ENCODE measurements around the gene ANO7. TPM values are rescaled to one million over a fixed set of nuclear protein-coding genes. Genes with fewer than 3 reads are reported as not detected.
A peak's percentile ranks its signal among the peaks of the same experiment; 100 is the strongest.

ANO7 gene
- total RNA-seq, 6 donors from 2014 or later = 0.30 to 1.3 (median 1.1) TPM

- no peak for DNase-seq
- WGBS, 2 donors = 62 to 79% methylated on average over 18 to 23 of the region's 23 CpGs
- no peak for TF ChIP-seq POLR2A (IDR thresholded peaks at IDR 0.05)
- Histone ChIP-seq H3K4me3 (no peak overlapping the region), H3K9me3 (no peaks in the 10 kb centered on the region), H3K36me3 (peaks cover 16 to 30% (median 23%) of the 10 kb centered on the region in 4 donors), H3K27me3 (no peaks in the 10 kb centered on the region), H3K4me1 (peaks cover 6 to 9% (median 7%) of the 10 kb centered on the region in 4 donors), H3K27ac (no peak overlapping the region)
- peak; percentile 12 to 23 for ATAC-seq (ENCODE audit: low FRiP score in 2 of 2)
Measured at GRCh38 chr2:241223211-241224017, 34.9 kb downstream of the ANO7 start.

DNA sequence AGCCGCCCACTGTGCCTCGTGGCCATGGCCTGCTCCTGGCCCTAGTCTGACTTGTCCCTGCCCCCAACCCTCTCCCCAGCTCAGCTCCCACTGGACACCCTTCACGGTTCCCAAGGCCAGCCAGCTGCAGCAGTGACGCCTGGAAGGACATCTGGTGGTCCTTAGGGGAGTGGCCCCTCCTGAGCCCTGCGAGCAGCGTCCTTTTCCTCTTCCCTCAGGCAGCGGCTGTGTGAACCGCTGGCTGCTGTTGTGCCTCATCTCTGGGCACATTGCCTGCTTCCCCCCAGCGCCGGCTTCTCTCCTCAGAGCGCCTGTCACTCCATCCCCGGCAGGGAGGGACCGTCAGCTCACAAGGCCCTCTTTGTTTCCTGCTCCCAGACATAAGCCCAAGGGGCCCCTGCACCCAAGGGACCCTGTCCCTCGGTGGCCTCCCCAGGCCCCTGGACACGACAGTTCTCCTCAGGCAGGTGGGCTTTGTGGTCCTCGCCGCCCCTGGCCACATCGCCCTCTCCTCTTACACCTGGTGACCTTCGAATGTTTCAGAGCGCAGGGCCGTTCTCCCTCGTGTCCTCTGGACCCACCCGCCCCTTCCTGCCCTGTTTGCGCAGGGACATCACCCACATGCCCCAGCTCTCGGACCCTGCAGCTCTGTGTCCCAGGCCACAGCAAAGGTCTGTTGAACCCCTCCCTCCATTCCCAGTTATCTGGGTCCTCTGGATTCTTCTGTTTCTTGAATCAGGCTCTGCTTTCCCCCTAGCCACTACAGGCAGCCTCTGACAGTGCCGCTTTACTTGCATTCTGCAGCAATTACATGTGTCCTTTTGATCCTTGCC, 35.8 kb downstream of the ANO7 start:
- no peaks in the 10 kb centered on the region for H3K9me3 ChIP-seq
- DNase-seq (peak in 1 of 2 donors; percentile 70), ATAC-seq (ENCODE audit: low FRiP score in 2 of 2) (peak; percentile 57 to 59)
- no peak overlapping the region for H3K4me3 ChIP-seq
- no peak overlapping the region for H3K27ac ChIP-seq
- H3K27me3 ChIP-seq = no peaks in the 10 kb centered on the region
- H3K36me3 ChIP-seq = peaks cover 24 to 38% (median 31%) of the 10 kb centered on the region in 4 donors
- TF ChIP-seq CTCF (IDR thresholded peaks at IDR 0.05) (no peak), POLR2AphosphoS5 (IDR thresholded peaks at IDR 0.05) (no peak)
- H3K4me1 ChIP-seq = peaks cover 0 to 2% (median under 1%) of the 10 kb centered on the region in 4 donors
- WGBS, 2 donors = 62 to 65% methylated on average over 21 to 25 of the region's 26 CpGs

DNA sequence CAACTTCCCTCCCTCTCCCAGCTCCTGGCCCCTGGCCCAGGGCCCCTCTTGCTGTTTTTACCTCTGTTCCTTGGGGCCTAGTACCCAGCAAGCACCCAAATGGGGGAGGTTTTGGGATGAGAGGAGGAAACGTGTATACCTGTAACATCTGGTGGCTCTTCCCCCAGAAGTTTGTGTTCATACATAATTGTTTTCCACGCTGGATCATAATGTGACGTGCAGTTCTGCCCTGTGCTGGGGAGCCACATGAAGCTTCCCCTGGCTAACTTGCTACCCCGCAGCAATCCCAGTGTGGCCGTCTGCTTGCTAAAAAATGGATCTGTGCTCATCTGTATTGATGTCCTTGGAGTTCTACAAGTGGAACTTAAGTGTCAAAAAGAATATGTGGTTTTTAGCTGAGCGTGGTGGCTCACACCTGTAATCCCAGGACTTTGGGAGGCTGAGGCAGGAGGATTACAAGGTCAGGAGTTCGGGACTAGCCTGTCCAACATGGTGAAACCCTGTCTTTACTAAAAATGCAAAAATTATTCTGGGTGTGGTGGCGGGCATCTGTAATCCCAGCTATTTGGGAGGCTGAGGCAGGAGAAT, 36.5 kb downstream of the ANO7 start:
- Histone ChIP-seq H3K9me3 (no peaks in the 10 kb centered on the region), H3K36me3 (peaks cover 31 to 45% (median 38%) of the 10 kb centered on the region in 4 donors), H3K4me1 (no peaks in the 10 kb centered on the region), H3K27ac (no peak overlapping the region), H3K27me3 (no peaks in the 10 kb centered on the region), H3K4me3 (no peak overlapping the region)
- ATAC-seq (ENCODE audit: low FRiP score in 2 of 2) = peak in 1 of 2 donors; percentile 1
- 92 to 95% methylated on average over 8 of the region's 8 CpGs for WGBS, 2 donors
- no peak for DNase-seq
- TF ChIP-seq EP300 (IDR thresholded peaks at IDR 0.05) (no peak), CTCF (IDR thresholded peaks at IDR 0.05) (no peak), POLR2A (IDR thresholded peaks at IDR 0.05) (no peak), POLR2AphosphoS5 (IDR thresholded peaks at IDR 0.05) (no peak)

GRCh38 chr2:241225545-241225944, 37.1 kb downstream of the ANO7 start:
- no peak for TF ChIP-seq EP300 (IDR thresholded peaks at IDR 0.05)
- no peak for TF ChIP-seq POLR2A (IDR thresholded peaks at IDR 0.05)
- TF ChIP-seq POLR2AphosphoS5 (IDR thresholded peaks at IDR 0.05) = no peak
- TF ChIP-seq CTCF (IDR thresholded peaks at IDR 0.05) = no peak
- ATAC-seq (ENCODE audit: low FRiP score in 2 of 2) = no peak
- no peaks in the 10 kb centered on the region for H3K4me1 ChIP-seq
- WGBS, 2 donors = 95% methylated on average over 16 of the region's 16 CpGs
- no peak overlapping the region for H3K27ac ChIP-seq
- H3K36me3 ChIP-seq = peaks cover 37 to 51% (median 44%) of the 10 kb centered on the region in 4 donors
- no peak overlapping the region for H3K4me3 ChIP-seq
- no peaks in the 10 kb centered on the region for H3K9me3 ChIP-seq
- DNase-seq = peak in 1 of 2 donors; percentile 71
- no peaks in the 10 kb centered on the region for H3K27me3 ChIP-seq

- DNase-seq (no peak), ATAC-seq (ENCODE audit: low FRiP score in 2 of 2) (no peak)
- 92 to 97% methylated on average over 15 to 16 of the region's 16 CpGs for whole genome bisulfite sequencing, 2 donors
Measured at GRCh38 chr2:241225983-241226382, 37.5 kb downstream of the ANO7 start.

More at GRCh38 chr2:241225983-241226382, 37.5 kb downstream of the ANO7 start:
- Histone ChIP-seq H3K4me3 (no peak overlapping the region), H3K4me1 (no peaks in the 10 kb centered on the region), H3K27me3 (no peaks in the 10 kb centered on the region), H3K9me3 (no peaks in the 10 kb centered on the region), H3K36me3 (peaks cover 41 to 56% (median 48%) of the 10 kb centered on the region in 4 donors), H3K27ac (no peak overlapping the region)
- TF ChIP-seq EP300 (IDR thresholded peaks at IDR 0.05) = no peak
- no peak for TF ChIP-seq POLR2A (IDR thresholded peaks at IDR 0.05)
- no peak for TF ChIP-seq CTCF (IDR thresholded peaks at IDR 0.05)
- TF ChIP-seq POLR2AphosphoS5 (IDR thresholded peaks at IDR 0.05) = no peak
